Dermis blood vessel endothelial cell (primary cell): Measurements from ENCODE around the gene EPB41L2. TPM values are rescaled to one million over a fixed set of nuclear protein-coding genes. Genes with fewer than 3 reads are reported as not detected.

ENCODE experiments used
- DNase-seq: peaks from one replicate; pipeline ENCODE4 v3.0.0; 2010
- total RNA-seq: library from RNA; depleted of rRNA; stranded (reverse); fragments of >200 nt; gene quantifications from 2 replicates; pipeline ENCODE4 v1.2.3, GENCODE V29; 2014

Gene EPB41L2
- total RNA-seq, 1 donor from 2014 or later: 94.4 TPM

- DNase-seq: no peak
Observed at GRCh38 chr6:130903602-130904001, 159.4 kb downstream of the EPB41L2 start.

GRCh38 chr6:130903007-130903406, 160.0 kb downstream of the EPB41L2 start:
- DNase-seq: no peak

- DNase-seq: peak; percentile 36
Observed at GRCh38 chr6:130900913-130901312, 162.1 kb downstream of the EPB41L2 start.

- DNase-seq: no peak
Observed at GRCh38 chr6:130896249-130896648, 166.8 kb downstream of the EPB41L2 start.

- no peak for DNase-seq
Observed at GRCh38 chr6:130895516-130895915, 167.5 kb downstream of the EPB41L2 start.

- DNase-seq: no peak
Observed at GRCh38 chr6:130893766-130894165, 169.3 kb downstream of the EPB41L2 start.

- DNase-seq: no peak
Observed at GRCh38 chr6:130893277-130893676, 169.8 kb downstream of the EPB41L2 start.

- DNase-seq: no peak
Observed at GRCh38 chr6:130890521-130890971, 172.5 kb downstream of the EPB41L2 start.

DNA sequence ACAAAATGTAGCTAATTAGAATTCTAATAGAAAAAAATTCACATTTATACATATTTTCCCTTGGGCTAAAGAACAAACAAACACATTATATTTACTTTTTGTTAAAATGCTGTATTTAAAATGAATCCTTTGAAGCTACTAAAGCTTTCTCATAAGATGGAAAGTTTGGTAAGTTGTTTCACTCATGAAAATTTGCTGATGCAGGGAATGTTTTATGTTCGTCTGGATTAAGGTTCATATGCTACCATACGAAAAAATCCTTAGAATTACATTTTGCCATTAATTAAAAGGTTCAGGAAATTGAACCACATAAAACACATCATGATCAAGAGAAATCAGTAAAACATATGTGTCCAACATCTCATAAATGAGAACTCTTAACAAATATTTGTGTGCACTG, 173.6 kb downstream of the EPB41L2 start:
- DNase-seq: no peak

- DNase-seq: no peak
Observed at GRCh38 chr6:130888246-130888645, 174.8 kb downstream of the EPB41L2 start.

- no peak for DNase-seq
Observed at GRCh38 chr6:130886966-130887365, 176.1 kb downstream of the EPB41L2 start.

DNA sequence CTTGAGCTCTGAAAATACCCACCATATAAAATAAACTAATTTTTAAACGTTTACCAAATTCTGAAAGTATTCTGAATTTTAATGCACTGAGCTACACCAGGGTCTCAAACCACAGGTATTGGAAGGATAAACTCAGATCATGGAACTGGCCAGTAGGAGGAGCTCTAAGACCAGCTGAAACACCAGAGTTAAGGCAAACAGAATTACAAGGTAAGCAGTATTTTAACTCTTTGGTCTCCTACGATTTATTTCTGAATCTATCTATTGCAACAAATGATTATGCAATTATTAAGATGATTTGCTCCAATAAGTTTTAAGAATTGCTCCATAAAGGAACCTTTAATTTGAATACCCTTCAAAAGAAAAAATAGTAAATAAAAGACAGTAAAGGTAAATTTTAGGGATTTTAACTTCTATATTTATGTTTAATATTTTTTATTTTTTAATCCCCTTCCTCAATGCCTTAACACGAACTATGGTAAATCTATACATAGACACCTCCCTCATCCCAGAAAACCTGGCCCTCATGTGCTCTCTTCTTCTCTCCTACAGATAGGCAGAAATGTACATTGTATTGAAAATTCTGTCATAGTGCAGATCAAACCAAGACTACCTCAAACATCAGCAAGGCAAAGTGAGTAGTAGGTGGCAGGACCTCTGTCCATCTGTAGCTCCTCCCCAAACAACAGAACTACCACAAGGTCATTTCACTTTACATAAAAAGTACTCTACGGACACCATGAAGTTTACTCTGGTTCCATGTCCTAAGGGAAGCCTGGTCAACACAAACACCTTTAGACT, 177.5 kb downstream of the EPB41L2 start:
- peak; percentile 93 for DNase-seq

- no peak for DNase-seq
Observed at GRCh38 chr6:130882370-130882769, 180.7 kb downstream of the EPB41L2 start.

- no peak for DNase-seq
Observed at GRCh38 chr6:130879826-130880225, 183.2 kb downstream of the EPB41L2 start.

- DNase-seq: no peak
Observed at GRCh38 chr6:130873746-130874145, 189.3 kb downstream of the EPB41L2 start.

DNA sequence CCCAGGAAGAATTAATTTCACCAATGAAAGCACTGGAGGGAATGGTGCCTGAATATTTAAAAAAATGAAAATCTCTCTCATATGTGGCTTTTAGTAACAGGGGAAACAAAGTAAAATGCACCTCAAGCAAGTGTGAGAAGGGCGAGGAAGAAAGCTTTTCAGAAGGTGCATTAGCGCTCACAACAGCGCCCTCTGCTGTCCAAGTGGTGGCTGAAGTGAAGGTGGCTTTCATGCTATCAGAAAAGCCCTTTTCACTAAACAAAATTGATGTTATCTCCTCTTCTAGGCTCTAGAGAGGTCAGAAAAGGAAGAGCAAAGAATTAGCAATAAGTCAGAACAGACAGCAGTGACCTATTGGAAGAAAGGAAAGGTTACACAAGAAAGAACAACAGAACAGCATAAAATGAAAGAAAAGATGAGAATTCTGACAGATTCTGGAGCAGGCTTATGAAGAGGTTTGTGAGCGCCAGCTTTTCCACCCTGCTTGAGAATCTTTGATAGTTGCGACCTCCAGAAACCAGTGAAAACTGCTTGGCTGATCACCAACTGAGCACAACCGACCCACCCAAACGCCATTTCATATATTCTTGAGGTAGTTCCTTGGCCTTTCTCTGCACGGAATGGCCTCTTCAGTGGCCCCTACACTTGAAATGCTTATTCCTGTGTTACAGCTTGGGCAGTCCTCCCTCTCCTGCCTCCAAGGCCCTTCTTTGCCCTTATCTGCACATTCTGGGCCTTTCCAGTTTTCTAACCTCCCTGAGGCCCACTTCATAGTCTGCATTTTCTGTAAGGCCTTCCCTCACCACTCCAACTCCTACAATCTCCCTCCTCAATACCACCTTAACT, 190.6 kb downstream of the EPB41L2 start:
- peak; percentile 75 for DNase-seq

DNA sequence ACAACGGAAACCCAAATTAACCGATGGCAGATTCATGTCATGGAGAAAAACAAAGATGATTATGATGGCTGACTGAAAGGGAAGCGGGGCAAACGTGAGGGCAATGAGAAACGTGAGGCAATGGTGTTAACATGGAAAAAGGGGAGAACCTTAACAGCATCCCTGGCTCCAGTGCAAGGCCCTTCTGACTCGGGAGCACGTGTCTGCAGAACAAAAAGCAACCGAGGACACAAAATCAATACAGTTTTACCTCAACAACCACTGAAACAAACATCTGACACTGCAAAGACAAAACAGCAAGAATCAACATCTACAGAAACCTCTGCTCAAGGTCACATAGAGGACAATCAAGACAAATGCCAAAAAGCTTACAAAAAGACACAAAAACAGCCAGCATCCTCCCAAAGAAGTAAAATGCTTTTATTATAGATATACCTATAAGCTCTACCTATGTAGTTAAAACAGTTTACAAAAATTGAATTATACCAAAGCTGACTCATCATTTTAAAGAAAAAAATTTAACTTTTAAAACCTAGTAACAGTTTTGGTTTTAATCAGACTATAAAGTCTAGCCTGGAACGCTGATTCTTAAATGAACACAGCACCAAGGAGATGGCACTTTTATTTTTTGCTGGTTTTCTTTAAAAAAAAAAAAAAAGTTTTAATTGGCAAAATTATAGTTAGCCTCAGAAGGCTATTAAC, 192.7 kb downstream of the EPB41L2 start:
- no peak for DNase-seq

GRCh38 chr6:130869681-130870080, 193.4 kb downstream of the EPB41L2 start:
- DNase-seq: no peak

DNA sequence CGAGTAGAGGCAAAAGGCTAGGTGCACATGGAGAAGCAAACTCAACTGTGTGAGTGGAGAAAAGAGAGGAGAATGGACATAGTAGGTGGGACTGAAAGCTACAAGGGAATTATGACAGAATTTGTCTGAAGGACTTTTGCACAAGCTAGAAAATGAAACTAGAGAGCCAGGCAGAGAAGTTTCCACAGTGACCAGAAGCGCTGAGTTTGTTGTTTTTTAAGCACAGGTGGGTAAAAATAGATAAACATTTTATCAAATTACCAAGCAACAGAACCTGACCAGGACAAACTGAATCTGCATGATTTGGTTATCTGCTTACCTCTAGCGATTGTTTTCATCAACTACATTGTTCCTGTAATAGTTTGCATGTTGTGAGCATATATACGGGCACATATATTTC, 197.3 kb downstream of the EPB41L2 start:
- DNase-seq: no peak

GRCh38 chr6:130864344-130864743, 198.7 kb downstream of the EPB41L2 start:
- DNase-seq: no peak

DNA sequence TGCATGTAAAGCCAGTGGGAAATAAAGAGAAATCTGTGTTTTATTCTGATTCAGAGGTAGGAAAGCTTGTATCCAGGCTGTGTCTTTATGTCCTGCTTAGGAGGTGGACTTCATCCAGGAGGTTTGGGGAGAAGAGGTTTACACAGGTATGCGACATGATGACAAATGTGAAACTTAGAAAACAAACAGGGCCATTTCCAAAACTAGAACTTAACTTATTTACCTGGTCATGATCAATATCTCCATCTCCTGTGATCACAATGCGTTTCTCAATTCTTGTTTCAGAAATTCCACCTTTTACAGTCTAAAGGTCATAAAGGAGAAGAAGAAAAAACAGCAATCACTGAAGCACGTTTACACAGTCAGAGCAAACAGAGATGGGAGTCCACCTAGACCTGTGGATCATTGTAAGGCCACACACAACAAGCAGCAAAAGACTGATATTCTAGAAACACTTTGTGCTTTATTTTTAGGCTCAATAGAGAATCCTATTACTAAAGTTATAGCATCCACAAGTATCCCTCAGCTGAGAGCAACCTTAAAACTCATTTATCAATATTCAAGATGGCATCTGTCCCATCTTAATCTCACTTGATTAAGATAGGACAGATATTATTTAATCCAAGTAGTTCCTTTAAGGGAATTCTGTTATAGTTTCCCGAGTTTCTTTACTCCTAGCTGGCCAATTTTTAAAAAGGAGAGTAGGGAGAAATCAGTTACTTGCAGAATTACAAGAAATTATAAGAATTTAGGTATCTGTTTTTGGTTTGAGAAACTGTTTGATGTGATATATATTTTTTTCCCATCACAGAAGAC, 199.4 kb downstream of the EPB41L2 start:
- no peak for DNase-seq

GRCh38 chr6:130862370-130862769, 200.7 kb downstream of the EPB41L2 start:
- DNase-seq: no peak
